HT-29 (cell line): Measurements from ENCODE around the gene CMIP. TPM values are rescaled to one million over a fixed set of nuclear protein-coding genes. Genes with fewer than 3 reads are reported as not detected.
A peak's percentile ranks its signal among the peaks of the same experiment; 100 is the strongest.

ENCODE experiments used
- DNase-seq: peaks from one replicate; pipeline ENCODE4 v3.0.0-alpha.2; 2015; ENCODE audit warnings: low spot score
- total RNA-seq: library from RNA; depleted of rRNA; stranded (reverse); fragments of >200 nt; shearing (Covaris generic); gene quantifications from 2 replicates; pipeline ENCODE4 v1.2.3, GENCODE V29; 2014

The CMIP gene
- total RNA-seq, 1 experiment from 2014 or later = 24.7 TPM

GRCh38 chr16:81548551-81548875 is 103.9 kb downstream of the CMIP start:
- DNase-seq = no peak

- DNase-seq = peak; percentile 41
Measured at GRCh38 chr16:81548876-81549546, 104.4 kb downstream of the CMIP start.

GRCh38 chr16:81549547-81550431 is 105.2 kb downstream of the CMIP start:
- DNase-seq = no peak

GRCh38 chr16:81550432-81550808 is 105.8 kb downstream of the CMIP start:
- no peak for DNase-seq

GRCh38 chr16:81551151-81551808 is 106.7 kb downstream of the CMIP start:
- DNase-seq = no peak

GRCh38 chr16:81551821-81552304 is 107.3 kb downstream of the CMIP start:
- no peak for DNase-seq

- DNase-seq = no peak
Measured at GRCh38 chr16:81552743-81553079, 108.1 kb downstream of the CMIP start.

GRCh38 chr16:81553080-81553813 is 108.6 kb downstream of the CMIP start:
- no peak for DNase-seq

GRCh38 chr16:81553814-81554675 is 109.4 kb downstream of the CMIP start:
- no peak for DNase-seq

GRCh38 chr16:81554979-81555378 is 110.4 kb downstream of the CMIP start:
- no peak for DNase-seq

- DNase-seq = no peak
Measured at GRCh38 chr16:81555660-81556059, 111.1 kb downstream of the CMIP start.

GRCh38 chr16:81556715-81557284 is 112.2 kb downstream of the CMIP start:
- no peak for DNase-seq

- DNase-seq = peak; percentile 57
Measured at GRCh38 chr16:81558077-81558443, 113.5 kb downstream of the CMIP start.

GRCh38 chr16:81558444-81559175 is 114.0 kb downstream of the CMIP start:
- peak; percentile 91 for DNase-seq

- DNase-seq = no peak
Measured at GRCh38 chr16:81560979-81561657, 116.5 kb downstream of the CMIP start.

- DNase-seq = no peak
Measured at GRCh38 chr16:81562174-81562849, 117.7 kb downstream of the CMIP start.

- no peak for DNase-seq
Measured at GRCh38 chr16:81562926-81563325, 118.3 kb downstream of the CMIP start.

- DNase-seq = no peak
Measured at GRCh38 chr16:81564421-81564911, 119.9 kb downstream of the CMIP start.
